MM.1S (cell line): ENCODE results near the gene ZNF275.
"Not testable (repeated sequence)": the region's sequence is repeated elsewhere in the genome, so short reads cannot be mapped to it uniquely, and the experiment has no call there.

Experiments used
- DNase-seq: peaks from one replicate; pipeline ENCODE4 v3.0.0-alpha.2; 2015
- H2AFZ ChIP-seq: fragments of 300-600 bp; sonication (generic); 2 replicates; pipeline ENCODE4 v1.6.0; 2016; ENCODE audit warnings: antibody characterized with exemption, low read length
- H3F3A ChIP-seq: fragments of 300-600 bp; sonication (generic); 2 replicates; pipeline ENCODE4 v1.6.1; 2016; ENCODE audit warnings: mild to moderate bottlenecking, antibody characterized with exemption, low read length, moderate library complexity, mixed read lengths; ENCODE audit not compliant: insufficient read depth
- H3K27ac ChIP-seq: fragments of 300-600 bp; sonication (generic); 2 replicates; pipeline ENCODE4 v1.5.1; 2016; ENCODE audit warnings: mild to moderate bottlenecking, low read length
- H3K27me3 ChIP-seq: fragments of 300-600 bp; sonication (generic); replicated peaks from 2 replicates; pipeline ENCODE4 v1.6.0; 2016; ENCODE audit warnings: low read length; ENCODE audit not compliant: insufficient read depth
- H3K36me3 ChIP-seq: fragments of 300-600 bp; sonication (generic); replicated peaks from 2 replicates; pipeline ENCODE4 v1.6.1; 2016; ENCODE audit warnings: mild to moderate bottlenecking, low read length, mixed read lengths; ENCODE audit not compliant: insufficient read depth
- H3K4me1 ChIP-seq: fragments of 300-600 bp; sonication (generic); 2 replicates; pipeline ENCODE4 v1.6.1; 2016; ENCODE audit warnings: low read length, mixed read lengths
- H3K4me2 ChIP-seq: fragments of 300-600 bp; sonication (generic); 2 replicates; pipeline ENCODE4 v1.6.0; 2016; ENCODE audit warnings: low read depth, low read length
- H3K4me3 ChIP-seq: fragments of 300-600 bp; sonication (generic); 2 replicates; pipeline ENCODE4 v1.5.1; 2016; ENCODE audit warnings: low read length, mixed read lengths
- H3K79me2 ChIP-seq: fragments of 300-600 bp; sonication (generic); 2 replicates; pipeline ENCODE4 v1.6.1; 2016; ENCODE audit warnings: mixed run types, low read length, mixed read lengths
- H3K9ac ChIP-seq: fragments of 300-600 bp; sonication (generic); 2 replicates; pipeline ENCODE4 v1.6.1; 2016; ENCODE audit warnings: low read length, mixed read lengths
- H3K9me2 ChIP-seq: fragments of 300-600 bp; sonication (generic); replicated peaks from 2 replicates; pipeline ENCODE4 v1.6.1; 2016; ENCODE audit warnings: mild to moderate bottlenecking, low read length, mixed read lengths; ENCODE audit not compliant: insufficient read depth
- H3K9me3 ChIP-seq: fragments of 300-600 bp; sonication (generic); replicated peaks from 2 replicates; pipeline ENCODE4 v1.6.1; 2016; ENCODE audit warnings: mild to moderate bottlenecking, low read length, mixed read lengths; ENCODE audit not compliant: insufficient read depth
- H4K20me1 ChIP-seq: fragments of 300-600 bp; sonication (generic); 2 replicates; pipeline ENCODE4 v1.6.1; 2016; ENCODE audit warnings: mild to moderate bottlenecking, low read length, moderate library complexity, mixed read lengths; ENCODE audit not compliant: insufficient read depth
- CTCF ChIP-seq: fragments of 300-600 bp; sonication (generic); IDR thresholded peaks from 2 replicates; pipeline ENCODE4 v1.5.1; 2016; ENCODE audit warnings: antibody characterized with exemption, low read length, mixed read lengths
- EZH2 ChIP-seq: fragments of 300-600 bp; sonication (generic); optimal IDR thresholded peaks from 2 replicates; pipeline ENCODE3; 2017; ENCODE audit warnings: low read depth, mild to moderate bottlenecking, antibody characterized with exemption, low read length, mixed read lengths
- EZH2phosphoT487 ChIP-seq: fragments of 300-600 bp; sonication (generic); IDR thresholded peaks from 2 replicates; pipeline ENCODE4 v1.6.1; 2018; ENCODE audit warnings: antibody characterized with exemption, low read length

ZNF275 gene

GRCh38 chrX:153381684-153382532 is 48.0 kb downstream of the ZNF275 start:
- H2AFZ ChIP-seq: no peak overlapping the region
- H3K9ac ChIP-seq: no peak overlapping the region
- H3K27me3 ChIP-seq: no peaks in the 10 kb centered on the region
- no peak overlapping the region for H3K27ac ChIP-seq
- H3F3A ChIP-seq: no peaks in the 10 kb centered on the region
- H3K4me1 ChIP-seq: no peaks in the 10 kb centered on the region
- no peak overlapping the region for H3K4me2 ChIP-seq
- no peak overlapping the region for H3K4me3 ChIP-seq
- no peaks in the 10 kb centered on the region for H3K36me3 ChIP-seq
- H4K20me1 ChIP-seq: no peaks in the 10 kb centered on the region
- no peak for DNase-seq
- H3K9me3 ChIP-seq: no peaks in the 10 kb centered on the region
- TF ChIP-seq EZH2 (no peak), EZH2phosphoT487 (no peak), CTCF (0 out of 2 replicates have a peak, but pooled peaks have one; percentile 4)
- H3K9me2 ChIP-seq: no peaks in the 10 kb centered on the region
- H3K79me2 ChIP-seq: no peaks in the 10 kb centered on the region

DNA sequence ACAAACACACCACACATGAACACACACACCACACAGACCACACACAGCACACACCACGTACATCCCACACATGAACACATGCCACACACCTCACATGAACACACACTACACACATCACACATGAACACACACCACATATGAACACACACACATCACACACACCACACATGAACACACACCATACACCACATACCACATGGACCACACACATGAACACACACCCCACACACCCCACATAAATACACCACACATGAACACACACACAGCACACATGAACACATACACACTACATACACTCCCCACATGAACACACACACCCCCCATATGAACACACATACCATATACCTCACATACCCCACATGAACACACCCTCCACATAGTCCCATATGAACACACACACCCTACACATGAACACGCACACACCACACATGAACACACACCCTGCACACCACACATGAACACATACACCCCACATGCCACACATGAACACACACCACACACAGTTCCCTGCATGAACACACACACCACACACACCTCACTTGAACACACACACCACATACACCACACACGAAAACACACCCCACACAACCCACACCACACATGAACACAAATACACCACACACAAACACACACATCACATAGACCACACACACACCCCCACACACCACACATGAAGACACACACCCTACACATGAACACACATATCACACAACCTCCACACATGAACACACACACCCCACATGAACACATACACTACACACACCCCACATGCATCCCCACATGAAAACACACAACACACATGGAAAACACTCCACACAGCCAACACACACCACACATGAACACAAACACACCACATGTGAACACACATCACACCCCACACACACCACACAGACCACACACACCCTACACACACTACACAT is 48.9 kb downstream of the ZNF275 start:
- H3K27me3 ChIP-seq: no peaks in the 10 kb centered on the region
- H3K9me3 ChIP-seq: no peaks in the 10 kb centered on the region
- no peak overlapping the region for H3K27ac ChIP-seq
- no peak for DNase-seq
- H3K9me2 ChIP-seq: no peaks in the 10 kb centered on the region
- no peak overlapping the region for H3K9ac ChIP-seq
- H3K4me1 ChIP-seq: no peaks in the 10 kb centered on the region
- H3K36me3 ChIP-seq: no peaks in the 10 kb centered on the region
- H2AFZ ChIP-seq: no peak overlapping the region
- no peak overlapping the region for H3K4me2 ChIP-seq
- TF ChIP-seq CTCF: no peak
- no peak for TF ChIP-seq EZH2
- no peak for TF ChIP-seq EZH2phosphoT487
- H3K4me3 ChIP-seq: no peak overlapping the region
- no peaks in the 10 kb centered on the region for H3K79me2 ChIP-seq
- no peaks in the 10 kb centered on the region for H3F3A ChIP-seq
- H4K20me1 ChIP-seq: no peaks in the 10 kb centered on the region

- no peak overlapping the region for H3K9ac ChIP-seq
- H3F3A ChIP-seq: no peaks in the 10 kb centered on the region
- no peaks in the 10 kb centered on the region for H3K79me2 ChIP-seq
- H3K4me2 ChIP-seq: no peak overlapping the region
- H3K27me3 ChIP-seq: no peaks in the 10 kb centered on the region
- TF ChIP-seq CTCF: no peak
- no peak overlapping the region for H3K27ac ChIP-seq
- DNase-seq: no peak
- no peaks in the 10 kb centered on the region for H3K9me3 ChIP-seq
- H4K20me1 ChIP-seq: no peaks in the 10 kb centered on the region
- no peaks in the 10 kb centered on the region for H3K9me2 ChIP-seq
- H3K4me1 ChIP-seq: no peaks in the 10 kb centered on the region
- no peak overlapping the region for H3K4me3 ChIP-seq
- H3K36me3 ChIP-seq: no peaks in the 10 kb centered on the region
- H2AFZ ChIP-seq: no peak overlapping the region
These were observed 50.4 kb downstream of the ZNF275 start for GRCh38 chrX:153384390-153384789.

- DNase-seq, H3K27ac ChIP-seq, H3K36me3 ChIP-seq, H3K9me2 ChIP-seq, H3K4me2 ChIP-seq, H3K9me3 ChIP-seq, H3K4me3 ChIP-seq, H4K20me1 ChIP-seq, H3K4me1 ChIP-seq, H3F3A ChIP-seq, H3K9ac ChIP-seq, H3K79me2 ChIP-seq, H3K27me3 ChIP-seq, H2AFZ ChIP-seq: not testable (repeated sequence)
These were observed 51.0 kb downstream of the ZNF275 start for GRCh38 chrX:153384973-153385372.
